ENCODE measurements around the gene NOD2. TPM values are rescaled to one million over a fixed set of nuclear protein-coding genes. Genes with fewer than 3 reads are reported as not detected.

NOD2 gene
- total and polyA plus RNA-seq, 2 of the 13 experiments (the other 11 are each of a cell fraction or from before 2014, with no cell fraction given): 0.27 to 0.81 TPM

GRCh38 chr16:50741781-50742575, 48.6 kb downstream of the NOD2 start, which contains the start of gene CYLD (continued):
- TF ChIP-seq PBX3 (CRISPR knock-in tag; IDR thresholded peaks at IDR 0.05; ENCODE audit: borderline replicate concordance) (no peak), KDM4B (CRISPR knock-in tag; IDR thresholded peaks at IDR 0.05) (no peak), MXD4 (CRISPR knock-in tag; IDR thresholded peaks at IDR 0.05) (peak; percentile 27; the same call in 1 of the 2 replicates), ZNF17 (CRISPR knock-in tag; IDR thresholded peaks at IDR 0.05) (no peak), ZNF556 (CRISPR knock-in tag; IDR thresholded peaks at IDR 0.05; ENCODE audit: borderline replicate concordance) (0 out of 2 replicates have a peak, but pooled peaks have one; percentile 37), DRAP1 (CRISPR knock-in tag; IDR thresholded peaks at IDR 0.05) (peak; percentile 88), POGZ (CRISPR knock-in tag; IDR thresholded peaks at IDR 0.05) (peak; percentile 95), ZNF510 (CRISPR knock-in tag; IDR thresholded peaks at IDR 0.05; ENCODE audit: low read depth) (no peak), AGO2 (optimal IDR thresholded peaks at IDR 0.05; ENCODE audit: low read depth, low read length) (peak; percentile 31), ATF1 (CRISPR knock-in tag; IDR thresholded peaks at IDR 0.05) (peak; percentile 82), ZNF362 (CRISPR knock-in tag; IDR thresholded peaks at IDR 0.05; ENCODE audit: borderline replicate concordance) (no peak), ZNF207 (IDR thresholded peaks at IDR 0.05; ENCODE audit: borderline replicate concordance) (no peak), SUZ12 (IDR thresholded peaks at IDR 0.05; ENCODE audit: low read depth, low read length) (no peak), PHB2 (IDR thresholded peaks at IDR 0.05; ENCODE audit: partially characterized antibody) (no peak), ZXDC (CRISPR knock-in tag; IDR thresholded peaks at IDR 0.05) (no peak), ZNF549 (CRISPR knock-in tag; IDR thresholded peaks at IDR 0.05) (no peak), HNRNPK (IDR thresholded peaks at IDR 0.05; ENCODE audit: low read depth, low read length, poor library complexity, severe bottlenecking) (peak; percentile 37), ZNF740 (CRISPR knock-in tag; IDR thresholded peaks at IDR 0.05) (no peak; the same call in 1 of the 2 replicates), ZNF34 (CRISPR knock-in tag; IDR thresholded peaks at IDR 0.05; ENCODE audit: borderline replicate concordance) (no peak), HNRNPUL1 (IDR thresholded peaks at IDR 0.05; ENCODE audit: low read depth, low read length) (no peak), DNMT1 (CRISPR knock-in tag; IDR thresholded peaks at IDR 0.05) (no peak), E2F1 (CRISPR knock-in tag; IDR thresholded peaks at IDR 0.05) (peak; percentile 63; the same call in 1 of the 2 replicates), ATF7 (IDR thresholded peaks at IDR 0.05) (no peak), ATF7 (CRISPR knock-in tag; IDR thresholded peaks at IDR 0.05) (no peak)

Measured in HepG2 (cell line).